IPS-15b (cell line): ENCODE data around the gene ARCN1.
A peak's percentile ranks its signal among the peaks of the same experiment; 100 is the strongest.

Experiments
- H3K27me3 ChIP-seq: one replicate; pipeline ENCODE4 v1.6.1; 2013; ENCODE audit warnings: low read length; ENCODE audit not compliant: control insufficient read depth, insufficient read depth
- H3K36me3 ChIP-seq: one replicate; pipeline ENCODE4 v1.6.1; 2013; ENCODE audit warnings: low read length; ENCODE audit not compliant: control insufficient read depth, insufficient read depth
- H3K4me1 ChIP-seq: one replicate; pipeline ENCODE4 v1.6.1; 2013; ENCODE audit warnings: mild to moderate bottlenecking, low read length; ENCODE audit not compliant: control insufficient read depth, insufficient read depth
- H3K4me3 ChIP-seq: one replicate; pipeline ENCODE4 v1.5.1; 2013; ENCODE audit warnings: low read depth, low read length
- H3K9ac ChIP-seq: one replicate; pipeline ENCODE4 v1.6.1; 2013; ENCODE audit warnings: low read depth, mild to moderate bottlenecking, low read length
- H3K9me3 ChIP-seq: one replicate; pipeline ENCODE4 v1.6.1; 2013; ENCODE audit warnings: mild to moderate bottlenecking, low read length; ENCODE audit not compliant: control insufficient read depth, insufficient read depth

ARCN1 gene

GRCh38 chr11:118572061-118572980 lies at the start of gene ARCN1:
Gene ARCN1 (plus strand): TSS chr11:118572409. CDS start chr11:118572548, 139 bp downstream.
- peaks cover 3% of the 10 kb centered on the region for H3K4me1 ChIP-seq
- no peaks in the 10 kb centered on the region for H3K36me3 ChIP-seq
- H3K9ac ChIP-seq = peak within 1 kb of the TSS; percentile 94
- peak within 1 kb of the TSS; percentile 53 for H3K4me3 ChIP-seq
- H3K9me3 ChIP-seq = no peaks in the 10 kb centered on the region
- no peaks in the 10 kb centered on the region for H3K27me3 ChIP-seq

GRCh38 chr11:118522571-118523072 lies 49.6 kb upstream of the ARCN1 start:
- no peak overlapping the region for H3K9ac ChIP-seq
- no peaks in the 10 kb centered on the region for H3K9me3 ChIP-seq
- H3K36me3 ChIP-seq = peaks cover 37% of the 10 kb centered on the region

GRCh38 chr11:118524356-118524755 lies 47.9 kb upstream of the ARCN1 start:
- peaks cover 37% of the 10 kb centered on the region for H3K36me3 ChIP-seq
- no peaks in the 10 kb centered on the region for H3K27me3 ChIP-seq
- no peak overlapping the region for H3K4me3 ChIP-seq
- H3K9me3 ChIP-seq = no peaks in the 10 kb centered on the region
- H3K9ac ChIP-seq = no peak overlapping the region
- peaks cover 2% of the 10 kb centered on the region for H3K4me1 ChIP-seq

More at GRCh38 chr11:118522571-118523072, 49.6 kb upstream of the ARCN1 start:
- no peaks in the 10 kb centered on the region for H3K27me3 ChIP-seq
- H3K4me1 ChIP-seq = no peaks in the 10 kb centered on the region
- no peak overlapping the region for H3K4me3 ChIP-seq

- peaks cover 31% of the 10 kb centered on the region for H3K36me3 ChIP-seq
- H3K9ac ChIP-seq = no peak overlapping the region
- H3K27me3 ChIP-seq = no peaks in the 10 kb centered on the region
- H3K4me1 ChIP-seq = peaks cover 7% of the 10 kb centered on the region
- H3K9me3 ChIP-seq = no peaks in the 10 kb centered on the region
- no peak overlapping the region for H3K4me3 ChIP-seq
Measured at GRCh38 chr11:118524757-118525470, 47.3 kb upstream of the ARCN1 start.

- no peaks in the 10 kb centered on the region for H3K9me3 ChIP-seq
- no peak overlapping the region for H3K9ac ChIP-seq
- H3K27me3 ChIP-seq = no peaks in the 10 kb centered on the region
- peaks cover 10% of the 10 kb centered on the region for H3K4me1 ChIP-seq
- H3K36me3 ChIP-seq = peaks cover 16% of the 10 kb centered on the region
- no peak overlapping the region for H3K4me3 ChIP-seq
Measured at GRCh38 chr11:118526688-118527087, 45.5 kb upstream of the ARCN1 start.

- peaks cover 13% of the 10 kb centered on the region for H3K4me1 ChIP-seq
- H3K27me3 ChIP-seq = no peaks in the 10 kb centered on the region
- H3K36me3 ChIP-seq = peaks cover 12% of the 10 kb centered on the region
- no peak within 1 kb of the TSS for H3K9ac ChIP-seq
- no peaks in the 10 kb centered on the region for H3K9me3 ChIP-seq
- no peak within 1 kb of the TSS for H3K4me3 ChIP-seq
Measured at GRCh38 chr11:118527109-118527508, 45.1 kb upstream of the ARCN1 start, which contains the start of gene TTC36. Gene TTC36 (plus strand): TSS chr11:118527474. CDS start chr11:118527495, 21 bp downstream.

GRCh38 chr11:118528511-118528910 lies 43.7 kb upstream of the ARCN1 start:
- H3K4me3 ChIP-seq = no peak overlapping the region
- peaks cover 13% of the 10 kb centered on the region for H3K4me1 ChIP-seq
- H3K36me3 ChIP-seq = peaks cover 7% of the 10 kb centered on the region
- H3K27me3 ChIP-seq = no peaks in the 10 kb centered on the region
- no peak overlapping the region for H3K9ac ChIP-seq
- no peaks in the 10 kb centered on the region for H3K9me3 ChIP-seq

GRCh38 chr11:118529584-118530175 lies 42.5 kb upstream of the ARCN1 start:
- peaks cover 4% of the 10 kb centered on the region for H3K36me3 ChIP-seq
- H3K9me3 ChIP-seq = no peaks in the 10 kb centered on the region
- H3K4me3 ChIP-seq = peak overlapping the region; percentile 100
- H3K9ac ChIP-seq = no peak overlapping the region
- H3K27me3 ChIP-seq = no peaks in the 10 kb centered on the region
- H3K4me1 ChIP-seq = peaks cover 13% of the 10 kb centered on the region

GRCh38 chr11:118530180-118530682 lies 42.0 kb upstream of the ARCN1 start:
- Histone ChIP-seq H3K9me3 (no peaks in the 10 kb centered on the region), H3K36me3 (peaks cover 6% of the 10 kb centered on the region), H3K4me3 (peak overlapping the region; percentile 100), H3K9ac (peak overlapping the region; percentile 71), H3K27me3 (no peaks in the 10 kb centered on the region), H3K4me1 (peaks cover 13% of the 10 kb centered on the region)

GRCh38 chr11:118530683-118531596 lies 41.3 kb upstream of the ARCN1 start, which contains the start of gene TMEM25:
Gene TMEM25 (plus strand): TSS chr11:118531192. CDS start chr11:118531802, 610 bp downstream.
- Histone ChIP-seq H3K27me3 (no peaks in the 10 kb centered on the region), H3K36me3 (peaks cover 6% of the 10 kb centered on the region), H3K9me3 (no peaks in the 10 kb centered on the region), H3K4me1 (peaks cover 13% of the 10 kb centered on the region), H3K9ac (peak within 1 kb of the TSS; percentile 71), H3K4me3 (peak within 1 kb of the TSS; percentile 100)
